ENCODE measurements around the gene PPP1R15B. TPM values are rescaled to one million over a fixed set of nuclear protein-coding genes. Genes with fewer than 3 reads are reported as not detected.

PPP1R15B gene
- total RNA-seq, 1 donor from 2014 or later, result 47.7 TPM

GRCh38 chr1:204455831-204456145 lies 44.2 kb upstream of the PPP1R15B start:
- H3K36me3 ChIP-seq, result peaks cover 71% of the 10 kb centered on the region
- H3K27ac ChIP-seq, result no peak overlapping the region
- H3K4me3 ChIP-seq, result no peak overlapping the region
- DNase-seq (no peak), ATAC-seq (no peak)
- TF ChIP-seq, protein P1, sequence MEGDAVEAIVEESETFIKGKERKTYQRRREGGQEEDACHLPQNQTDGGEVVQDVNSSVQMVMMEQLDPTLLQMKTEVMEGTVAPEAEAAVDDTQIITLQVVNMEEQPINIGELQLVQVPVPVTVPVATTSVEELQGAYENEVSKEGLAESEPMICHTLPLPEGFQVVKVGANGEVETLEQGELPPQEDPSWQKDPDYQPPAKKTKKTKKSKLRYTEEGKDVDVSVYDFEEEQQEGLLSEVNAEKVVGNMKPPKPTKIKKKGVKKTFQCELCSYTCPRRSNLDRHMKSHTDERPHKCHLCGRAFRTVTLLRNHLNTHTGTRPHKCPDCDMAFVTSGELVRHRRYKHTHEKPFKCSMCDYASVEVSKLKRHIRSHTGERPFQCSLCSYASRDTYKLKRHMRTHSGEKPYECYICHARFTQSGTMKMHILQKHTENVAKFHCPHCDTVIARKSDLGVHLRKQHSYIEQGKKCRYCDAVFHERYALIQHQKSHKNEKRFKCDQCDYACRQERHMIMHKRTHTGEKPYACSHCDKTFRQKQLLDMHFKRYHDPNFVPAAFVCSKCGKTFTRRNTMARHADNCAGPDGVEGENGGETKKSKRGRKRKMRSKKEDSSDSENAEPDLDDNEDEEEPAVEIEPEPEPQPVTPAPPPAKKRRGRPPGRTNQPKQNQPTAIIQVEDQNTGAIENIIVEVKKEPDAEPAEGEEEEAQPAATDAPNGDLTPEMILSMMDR (IDR thresholded peaks at IDR 0.05), result no peak
- H3K4me1 ChIP-seq, result peaks cover 10% of the 10 kb centered on the region
- no peaks in the 10 kb centered on the region for H3K9me3 ChIP-seq
- no peaks in the 10 kb centered on the region for H3K27me3 ChIP-seq
- intact Hi-C loops (cut with DNase I), result no loop called here

DNA sequence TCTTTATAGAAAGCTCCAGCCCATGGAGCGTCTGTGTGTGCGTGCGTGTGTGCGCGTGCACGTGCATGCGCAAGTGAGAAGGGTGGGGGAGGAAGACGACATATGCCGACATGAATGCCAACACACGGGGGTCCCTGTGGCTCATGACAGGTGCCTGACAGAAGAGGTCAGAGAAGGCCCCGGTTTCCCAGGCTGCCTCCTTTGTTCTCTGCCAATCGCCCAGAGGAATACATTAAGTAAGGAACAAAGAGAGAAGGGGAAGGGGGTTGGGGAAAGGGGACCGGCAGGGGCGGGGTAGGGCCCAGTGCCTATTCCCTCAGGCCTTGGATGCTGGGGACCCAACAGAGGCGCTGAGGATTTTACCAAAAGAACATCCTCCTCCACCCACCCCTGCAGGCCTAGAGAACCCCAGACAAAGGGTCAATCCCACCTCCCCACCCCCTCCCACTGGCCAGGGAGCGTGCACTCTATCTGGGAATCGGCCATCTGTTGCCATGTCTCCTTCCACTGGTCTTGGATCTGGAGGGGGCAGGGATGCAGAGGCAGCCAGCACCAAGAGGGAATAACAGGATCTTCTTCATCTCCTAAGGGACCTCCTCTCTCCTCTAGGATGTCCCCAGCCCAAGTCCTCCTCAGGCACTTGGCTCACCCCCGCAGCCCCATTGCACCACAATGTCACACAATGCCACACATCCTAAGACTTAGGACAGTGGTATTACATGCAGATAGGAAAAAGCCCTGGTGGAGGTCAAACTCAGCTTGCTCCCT lies 43.6 kb upstream of the PPP1R15B start:
- no peak overlapping the region for H3K27ac ChIP-seq

GRCh38 chr1:204454476-204454875 lies 42.9 kb upstream of the PPP1R15B start:
- DNase-seq (no peak), ATAC-seq (no peak)
- H3K4me1 ChIP-seq, result peaks cover 6% of the 10 kb centered on the region
- H3K9me3 ChIP-seq, result no peaks in the 10 kb centered on the region
- H3K4me3 ChIP-seq, result no peak overlapping the region
- TF ChIP-seq, protein P1 (IDR thresholded peaks at IDR 0.05), result no peak
- intact Hi-C loops (cut with DNase I), result no loop called here
- H3K27me3 ChIP-seq, result no peaks in the 10 kb centered on the region
- H3K36me3 ChIP-seq, result peaks cover 65% of the 10 kb centered on the region
- no peak overlapping the region for H3K27ac ChIP-seq

More for the DNA sequence above, 43.6 kb upstream of the PPP1R15B start:
- intact Hi-C loops (cut with DNase I), result no loop called here
- Histone ChIP-seq H3K27me3 (no peaks in the 10 kb centered on the region), H3K4me1 (peaks cover 6% of the 10 kb centered on the region), H3K36me3 (peaks cover 66% of the 10 kb centered on the region), H3K9me3 (no peaks in the 10 kb centered on the region), H3K4me3 (no peak overlapping the region)
- TF ChIP-seq, protein P1 (IDR thresholded peaks at IDR 0.05), result no peak
- no peak for DNase-seq
- ATAC-seq, result no peak

GRCh38 chr1:204453141-204453772 lies 41.6 kb upstream of the PPP1R15B start:
- TF ChIP-seq, protein P1 (IDR thresholded peaks at IDR 0.05), result no peak
- peaks cover 6% of the 10 kb centered on the region for H3K4me1 ChIP-seq

DNA sequence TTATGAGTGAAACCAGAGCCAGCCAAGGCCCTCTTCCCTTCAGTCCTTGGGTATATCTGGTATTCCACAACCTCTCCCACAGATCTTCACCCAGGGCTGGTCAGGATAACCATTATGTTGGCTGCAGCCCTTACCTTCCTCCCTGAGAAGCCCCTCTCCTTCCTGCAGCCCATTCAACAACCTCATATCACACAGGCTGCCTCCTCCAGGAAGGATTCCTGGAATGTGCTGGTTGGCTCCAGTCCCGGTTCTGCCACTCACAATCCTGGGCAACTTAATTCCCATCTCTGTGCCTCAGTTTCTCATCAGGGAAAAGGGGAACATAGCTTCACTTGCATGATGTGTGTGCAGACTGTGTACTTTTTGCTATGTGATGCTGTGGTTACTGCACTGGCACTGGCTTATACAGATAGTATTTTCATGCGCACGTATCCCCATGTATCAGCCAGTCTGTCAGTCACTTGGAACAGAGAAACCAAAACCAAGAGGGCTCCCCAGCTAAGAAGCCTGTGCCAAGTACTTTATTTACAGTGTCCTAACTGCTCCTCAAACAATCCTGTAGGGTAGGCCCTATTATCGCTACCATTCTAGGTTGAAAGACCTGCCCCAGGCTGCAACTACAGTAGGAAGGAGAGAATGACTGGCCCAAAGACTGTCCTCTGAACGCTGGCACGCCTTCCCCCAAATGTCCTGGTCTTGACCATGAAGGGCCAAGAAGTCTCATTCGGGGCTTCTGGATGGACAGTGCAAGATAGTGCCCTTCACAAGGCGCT lies 39.9 kb upstream of the PPP1R15B start:
- TF ChIP-seq, protein P1 (IDR thresholded peaks at IDR 0.05), result no peak
- DNase-seq (no peak), ATAC-seq (no peak)
- H3K4me3 ChIP-seq, result no peak overlapping the region
- H3K9me3 ChIP-seq, result no peaks in the 10 kb centered on the region
- H3K27me3 ChIP-seq, result no peaks in the 10 kb centered on the region
- peaks cover 9% of the 10 kb centered on the region for H3K4me1 ChIP-seq
- peaks cover 75% of the 10 kb centered on the region for H3K36me3 ChIP-seq
- intact Hi-C loops (cut with DNase I), result no loop called here
- H3K27ac ChIP-seq, result peak overlapping the region; percentile 42

More at GRCh38 chr1:204453141-204453772, 41.6 kb upstream of the PPP1R15B start:
- ATAC-seq, result no peak
- intact Hi-C loops (cut with DNase I), result no loop called here
- peak overlapping the region; percentile 51 for H3K27ac ChIP-seq
- H3K36me3 ChIP-seq, result peaks cover 63% of the 10 kb centered on the region
- H3K27me3 ChIP-seq, result no peaks in the 10 kb centered on the region
- no peaks in the 10 kb centered on the region for H3K9me3 ChIP-seq
- no peak overlapping the region for H3K4me3 ChIP-seq
- no peak for DNase-seq

All from upper lobe of right lung (tissue), 1 donor.